HG03066 (cell line): ENCODE results near the gene MRPL16.
"Not testable (repeated sequence)": the region's sequence is repeated elsewhere in the genome, so short reads cannot be mapped to it uniquely, and the experiment has no call there.

Experiments used
- ATAC-seq: cut with Tn5 transposase; IDR thresholded peaks from one replicate; pipeline ENCODE4 v1.9.1; 2021; ENCODE audit warnings: low read depth; ENCODE audit not compliant: unreplicated experiment

Gene MRPL16

DNA sequence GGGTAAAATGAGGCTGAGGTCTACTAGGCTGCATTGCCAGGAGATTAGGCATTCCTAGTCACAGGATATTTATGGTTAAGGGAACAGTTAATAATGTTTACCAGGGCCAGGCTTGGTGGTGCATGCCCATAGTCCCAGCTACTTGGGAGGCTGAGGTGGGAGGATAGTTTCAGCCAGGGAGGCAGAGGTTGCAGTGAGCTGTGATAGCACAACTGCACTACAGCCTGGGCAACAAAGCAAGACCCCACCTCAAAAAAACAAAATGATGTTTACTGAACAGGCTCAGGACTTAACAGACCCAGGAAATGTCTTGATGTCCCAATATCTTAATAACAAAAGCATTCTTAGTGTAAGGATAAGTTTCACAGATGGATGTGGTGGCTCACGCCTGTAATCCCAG is 2.8 kb upstream of the MRPL16 start:
- no peak for ATAC-seq

DNA sequence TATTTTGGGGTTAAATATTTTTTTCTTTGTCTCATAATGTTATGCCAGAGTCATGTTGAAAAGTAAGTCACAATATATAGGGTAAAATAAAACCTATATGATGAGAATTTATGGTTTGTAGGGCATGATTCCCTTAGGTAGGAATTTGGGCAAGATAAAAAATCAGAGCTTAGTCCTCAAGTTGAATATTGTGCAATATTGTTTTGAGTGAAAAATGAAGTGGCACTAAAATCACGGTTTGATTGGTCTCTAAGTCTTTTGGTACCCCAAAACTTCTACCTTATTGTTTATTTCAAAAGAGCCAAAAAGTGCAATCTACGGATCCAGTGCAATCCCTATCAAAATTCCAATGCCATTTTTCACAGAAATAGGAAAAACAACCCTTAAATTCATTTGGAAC is 1.6 kb upstream of the MRPL16 start:
- ATAC-seq: no peak

DNA sequence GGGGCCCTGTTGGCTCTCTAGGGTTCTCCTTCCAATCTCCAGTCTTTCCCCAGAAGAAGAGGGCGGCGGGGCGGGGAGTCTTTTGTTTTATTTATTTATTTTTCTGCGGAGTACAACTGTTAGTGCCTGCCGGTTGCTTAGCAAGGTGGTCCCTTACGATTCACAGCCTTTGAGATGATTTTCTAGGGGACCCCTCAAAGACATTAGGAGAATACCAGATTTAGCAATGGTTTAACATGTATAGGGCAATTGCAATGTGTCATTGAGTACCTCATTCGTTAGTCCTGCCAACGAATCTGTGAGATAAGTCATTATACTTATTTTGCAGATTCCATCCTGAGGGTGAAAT is 307 bp upstream of the MRPL16 start:
- no peak for ATAC-seq

DNA sequence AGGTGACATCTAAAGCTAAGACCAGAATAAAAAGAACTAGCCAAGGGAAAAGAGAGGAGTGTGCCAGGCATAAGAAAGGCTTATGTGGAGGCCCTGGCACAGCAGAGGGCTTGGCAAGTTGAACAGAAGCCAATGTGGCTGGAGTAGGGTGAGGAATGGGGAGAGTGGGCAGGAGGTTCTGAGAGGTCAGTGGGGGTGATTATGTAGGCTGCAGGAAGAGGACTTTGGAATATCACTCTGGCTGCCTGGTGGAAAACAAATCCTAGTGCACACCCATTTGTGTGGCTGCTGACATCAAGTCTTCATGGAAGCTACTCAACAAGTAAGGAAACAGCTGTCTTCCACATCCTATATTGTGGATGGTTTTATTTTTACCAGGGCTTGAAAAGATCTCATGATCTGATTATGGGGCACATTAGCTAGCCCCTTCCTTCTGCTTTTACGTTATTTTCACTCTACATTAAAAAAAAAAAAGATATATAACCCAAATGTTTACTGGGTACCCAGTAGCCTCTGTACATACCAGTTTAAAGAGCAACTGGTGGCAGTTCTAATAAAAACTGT is 3.4 kb downstream of the MRPL16 start:
- no peak for ATAC-seq

DNA sequence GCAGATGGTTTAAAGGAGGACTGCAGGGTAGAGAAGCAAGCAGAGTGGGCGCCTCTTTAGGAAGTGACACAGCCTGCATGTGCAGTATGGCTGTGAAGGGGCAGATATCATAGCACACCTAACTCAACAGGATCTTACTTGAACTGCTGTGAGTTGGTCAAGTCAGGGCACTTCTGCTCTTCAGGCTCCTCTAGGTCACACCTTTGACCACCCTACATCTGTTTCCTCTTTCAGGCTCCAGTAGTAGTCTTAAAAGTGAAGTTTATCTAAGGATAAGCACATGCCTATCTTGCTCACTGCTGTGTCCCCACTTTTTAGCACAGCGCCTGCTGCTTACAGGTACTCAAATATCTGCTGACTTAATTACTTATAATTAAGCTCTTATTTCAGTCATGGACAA is 6.5 kb downstream of the MRPL16 start:
- ATAC-seq: no peak

DNA sequence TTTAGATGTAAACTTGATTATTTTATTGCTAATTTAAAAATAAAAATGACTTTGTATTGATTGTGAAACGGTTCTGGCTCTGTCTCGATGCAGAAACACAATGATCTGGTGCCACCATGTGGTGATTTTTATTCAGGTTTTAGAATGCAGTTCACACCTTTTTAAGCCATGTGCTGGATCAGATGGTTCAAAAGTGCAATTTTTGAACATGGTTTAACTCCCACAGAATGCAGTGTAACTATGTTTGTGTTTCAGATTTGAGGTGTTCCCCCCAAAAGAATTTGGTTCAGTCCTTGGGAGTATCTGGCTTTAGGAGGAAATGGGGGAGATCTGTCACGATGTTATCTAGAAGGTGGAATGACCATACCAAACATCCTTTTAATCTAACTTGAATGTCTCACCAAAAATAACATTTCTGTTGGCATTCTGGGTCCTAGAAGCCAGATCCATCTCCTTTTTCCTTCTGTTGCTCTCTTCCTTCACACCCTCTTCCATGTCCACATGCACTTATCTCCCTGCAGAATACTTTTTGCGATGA is 7.9 kb downstream of the MRPL16 start:
- ATAC-seq: no peak

DNA sequence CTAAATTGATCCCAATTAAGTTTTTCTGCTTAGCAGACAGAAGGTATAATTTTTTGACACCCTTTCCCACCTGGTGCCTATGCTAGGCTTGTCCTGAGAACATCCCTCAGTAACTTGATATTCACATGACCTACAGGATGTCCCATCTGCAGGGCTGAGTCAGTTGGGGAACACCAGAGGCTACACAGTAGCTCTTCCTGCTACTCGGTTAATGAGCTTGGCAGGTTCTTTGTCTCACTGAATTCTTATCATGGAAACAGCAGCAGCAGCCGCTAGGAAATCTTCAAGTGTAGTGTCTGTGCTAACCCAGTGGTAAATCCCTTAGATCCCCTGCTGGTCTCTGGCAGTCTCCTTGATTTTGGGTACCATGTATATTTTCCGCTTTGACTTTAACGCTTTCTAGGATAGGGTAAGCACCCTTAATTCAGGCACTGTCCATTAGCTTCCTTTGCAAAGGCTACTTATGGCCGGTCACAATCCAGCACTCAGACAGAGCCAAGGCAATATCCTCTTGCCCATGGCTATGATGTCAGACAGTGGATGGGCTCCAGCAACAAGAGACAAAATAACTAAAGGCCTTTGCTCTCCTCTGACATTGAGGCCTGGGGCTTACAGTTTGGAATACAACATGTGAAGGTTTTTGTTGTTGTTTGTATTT is 8.5 kb downstream of the MRPL16 start:
- no peak for ATAC-seq

DNA sequence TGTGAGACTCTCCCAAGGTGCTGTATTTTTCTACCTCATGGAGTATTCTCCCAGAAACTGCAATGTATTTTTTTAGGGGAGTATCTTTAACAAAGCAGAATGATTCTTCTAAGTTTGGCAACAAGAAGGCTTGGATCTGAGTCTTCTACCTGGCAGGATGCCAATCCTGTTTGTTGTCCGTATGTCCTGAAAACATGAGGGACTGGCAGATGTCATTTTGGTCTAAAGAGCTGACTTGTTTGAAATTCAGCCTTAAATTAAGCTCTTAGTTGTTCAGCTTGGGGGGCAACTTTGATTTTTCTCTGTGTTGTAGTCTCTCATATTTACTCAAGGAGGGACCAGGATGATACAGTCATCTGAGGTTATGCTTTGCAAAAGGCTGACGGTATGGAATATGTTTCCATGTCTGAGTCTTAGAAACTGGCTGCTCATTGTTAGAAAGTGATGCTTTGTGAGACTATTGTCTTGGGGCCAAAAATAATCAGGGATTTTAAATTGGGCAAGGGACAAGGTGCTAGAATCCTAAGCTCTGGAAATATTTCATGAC is 9.3 kb downstream of the MRPL16 start:
- ATAC-seq: no peak

DNA sequence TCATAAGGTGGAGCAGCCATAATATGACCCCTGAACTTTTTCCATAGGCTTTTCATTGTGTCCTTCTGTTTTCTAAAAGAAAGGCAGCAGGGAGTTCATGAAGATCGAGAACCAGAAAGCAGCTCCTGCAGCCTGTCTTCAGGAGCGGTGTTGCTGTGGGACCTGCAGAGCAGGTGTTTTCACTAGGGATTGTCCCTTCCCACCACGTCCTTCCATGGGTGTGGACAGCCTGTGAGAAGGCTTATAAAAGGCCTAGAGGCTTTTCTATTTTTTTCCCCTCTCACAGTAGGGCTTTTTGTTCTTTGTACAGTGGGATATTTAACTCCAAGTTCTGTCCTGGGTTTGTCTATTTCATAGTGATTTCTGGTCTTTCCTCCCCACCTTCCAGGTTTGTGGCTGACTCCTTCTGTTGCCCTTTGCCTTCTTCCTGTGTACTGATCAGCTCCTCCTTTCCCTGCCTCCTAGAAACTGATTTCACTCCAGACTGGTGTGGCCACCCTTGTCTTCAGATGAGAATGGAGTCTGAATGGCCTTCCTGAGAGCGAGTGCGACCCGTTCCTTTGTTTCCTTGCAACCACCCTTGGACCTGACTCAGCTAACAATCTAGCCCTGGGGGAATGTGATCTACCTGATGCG is 10.1 kb downstream of the MRPL16 start:
- ATAC-seq: no peak

DNA sequence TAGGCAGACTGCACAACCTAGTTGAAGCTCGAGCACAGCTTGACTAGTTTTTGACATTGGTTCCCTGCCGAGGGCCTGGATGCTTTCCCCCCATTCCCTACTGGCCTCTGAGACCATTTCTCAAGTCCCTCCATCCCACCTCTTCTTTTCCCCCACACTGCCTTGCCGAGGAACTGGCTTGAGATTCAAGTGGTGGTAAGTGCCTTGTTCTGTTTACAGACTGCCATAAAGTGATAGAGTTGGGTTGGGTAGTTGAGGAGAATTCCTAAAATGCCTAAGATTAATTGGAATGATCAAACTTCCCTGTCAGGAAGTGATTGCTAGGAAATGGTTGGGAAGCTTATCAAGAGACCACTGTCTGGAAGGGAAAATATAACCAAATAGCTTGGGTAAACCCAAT is 16.2 kb downstream of the MRPL16 start:
- ATAC-seq: no peak

DNA sequence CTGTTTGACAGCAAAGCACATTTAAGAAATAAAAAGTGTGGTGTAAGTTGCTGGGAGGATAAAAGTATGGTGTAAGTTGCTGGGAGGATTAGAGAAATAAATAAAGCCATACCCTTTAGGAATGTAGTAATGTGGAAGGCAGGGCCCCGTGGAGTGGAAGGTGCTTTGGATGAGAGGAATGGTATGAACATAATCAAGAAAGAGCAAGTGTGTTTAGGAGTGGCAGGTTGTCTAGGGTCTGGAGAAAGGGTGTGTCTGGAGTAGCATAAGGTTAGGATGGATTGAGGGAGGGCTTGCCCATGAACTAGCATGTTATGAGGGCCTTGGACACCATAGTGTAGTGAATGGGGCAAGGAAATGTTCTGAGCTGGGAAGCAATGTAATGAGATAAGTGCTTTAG is 18.1 kb downstream of the MRPL16 start:
- ATAC-seq: no peak

DNA sequence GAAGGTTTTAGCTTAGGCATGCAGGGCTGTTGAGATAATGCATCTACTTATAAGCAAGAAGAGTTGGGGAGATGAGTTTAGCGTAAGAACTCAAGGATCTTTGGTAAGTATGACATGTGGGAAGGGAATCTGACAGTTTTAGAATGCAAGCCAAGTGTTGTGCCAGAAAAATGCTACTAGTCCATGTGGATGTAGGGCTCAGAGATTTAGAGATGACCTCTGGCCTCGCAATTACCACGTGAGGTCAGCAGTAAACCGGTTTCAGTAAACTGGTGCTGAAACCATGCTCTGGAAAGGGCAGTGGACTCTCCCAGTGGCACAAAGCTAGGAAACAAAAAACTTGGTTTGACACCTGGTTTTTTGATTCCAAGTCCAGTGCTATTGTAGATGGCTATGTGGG is 18.9 kb downstream of the MRPL16 start:
- ATAC-seq: no peak

DNA sequence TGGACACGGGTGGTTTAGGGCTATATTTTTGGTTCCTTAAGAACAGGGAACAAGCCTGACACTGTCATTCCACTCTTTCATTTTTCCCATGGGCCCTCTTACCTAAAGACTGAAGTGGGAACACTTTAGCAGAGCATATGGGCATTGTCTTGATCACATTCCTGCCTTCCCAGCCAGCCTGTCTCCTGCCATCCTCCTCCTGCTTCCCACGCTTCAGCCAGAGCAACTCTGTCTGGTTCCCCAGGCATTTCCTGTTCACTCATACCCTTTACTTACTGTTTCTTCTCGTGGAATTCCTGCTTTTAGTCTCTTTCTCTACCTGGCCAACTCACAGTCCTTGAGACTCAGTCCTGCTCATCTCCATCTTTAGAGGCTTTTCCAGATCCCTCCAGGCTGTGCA is 22.8 kb downstream of the MRPL16 start:
- no peak for ATAC-seq

DNA sequence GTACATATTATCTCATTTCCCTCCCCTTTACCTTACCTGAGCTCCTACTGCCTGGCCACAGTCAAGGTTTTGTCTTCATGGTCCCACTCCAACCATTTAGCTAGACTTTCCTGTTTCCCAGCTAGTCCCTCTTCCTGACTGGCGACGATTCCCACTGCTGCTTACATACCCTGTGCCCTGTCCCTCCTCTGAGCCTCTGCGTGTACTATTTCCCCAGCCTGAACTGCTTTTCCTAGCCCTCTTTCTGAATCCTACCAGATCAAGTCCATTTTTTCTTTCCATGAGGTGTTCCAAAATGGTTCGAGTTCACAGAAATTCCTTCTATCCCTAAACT is 23.4 kb downstream of the MRPL16 start:
- ATAC-seq: no peak

DNA sequence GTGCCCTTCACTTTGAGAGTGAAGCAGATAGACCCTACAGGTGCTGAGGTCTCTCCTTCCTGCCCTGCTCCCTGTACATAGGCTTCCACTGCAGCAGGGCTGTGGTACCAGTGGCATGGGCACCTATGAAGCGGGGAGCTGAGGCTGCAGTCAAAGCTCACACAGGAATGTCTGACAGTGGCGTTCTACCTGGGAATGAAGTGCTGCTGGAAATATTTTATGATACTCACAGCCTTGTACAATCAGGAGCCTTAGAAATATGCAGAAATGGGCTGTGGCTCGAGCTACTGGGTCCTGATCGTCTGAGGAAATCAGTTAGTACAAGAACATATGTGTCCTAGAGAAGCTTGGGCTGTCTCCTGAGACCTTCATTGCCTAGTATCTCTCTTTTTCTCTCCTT is 24.8 kb downstream of the MRPL16 start:
- no peak for ATAC-seq

DNA sequence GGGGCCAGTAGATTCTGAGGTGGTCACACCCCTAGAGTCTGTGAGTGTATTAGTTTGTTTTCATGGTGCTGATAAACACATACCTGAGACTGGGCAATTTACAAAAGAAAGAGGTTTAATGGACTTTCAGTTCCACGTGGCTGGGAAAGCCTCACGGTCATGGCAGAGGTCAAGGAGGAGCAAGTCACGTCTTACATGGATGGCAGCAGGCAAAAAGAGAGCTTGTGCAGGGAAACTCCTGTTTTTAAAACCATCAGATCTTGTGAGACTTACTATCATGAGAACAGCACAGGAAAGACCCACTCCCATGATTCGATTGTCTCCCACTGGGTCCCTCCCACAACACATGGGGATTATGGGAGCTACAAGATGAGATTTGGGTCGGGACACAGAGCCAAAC is 26.1 kb downstream of the MRPL16 start:
- not testable (repeated sequence) for ATAC-seq

DNA sequence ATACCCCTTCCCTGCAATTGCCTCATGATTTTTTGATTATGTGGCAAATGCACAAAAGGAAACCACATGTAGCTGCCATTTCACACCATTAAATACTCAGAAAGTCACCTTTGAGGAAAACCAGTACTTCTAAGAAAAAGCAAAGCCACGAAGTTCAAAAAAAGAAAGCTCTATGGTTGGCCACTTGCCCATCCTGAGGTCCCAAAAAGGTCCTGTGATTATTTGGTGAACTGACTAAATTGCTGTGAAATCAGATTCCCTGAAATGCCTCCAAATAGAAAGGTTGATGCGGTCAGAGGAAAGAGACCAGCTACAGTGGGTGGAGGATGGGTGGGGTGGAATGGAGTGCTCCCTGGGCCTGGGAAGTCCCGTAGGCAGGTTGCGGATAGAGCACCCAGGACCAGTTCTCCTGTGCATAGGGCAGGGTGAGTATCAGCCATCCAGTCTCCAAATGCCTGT is 26.9 kb downstream of the MRPL16 start:
- no peak for ATAC-seq

DNA sequence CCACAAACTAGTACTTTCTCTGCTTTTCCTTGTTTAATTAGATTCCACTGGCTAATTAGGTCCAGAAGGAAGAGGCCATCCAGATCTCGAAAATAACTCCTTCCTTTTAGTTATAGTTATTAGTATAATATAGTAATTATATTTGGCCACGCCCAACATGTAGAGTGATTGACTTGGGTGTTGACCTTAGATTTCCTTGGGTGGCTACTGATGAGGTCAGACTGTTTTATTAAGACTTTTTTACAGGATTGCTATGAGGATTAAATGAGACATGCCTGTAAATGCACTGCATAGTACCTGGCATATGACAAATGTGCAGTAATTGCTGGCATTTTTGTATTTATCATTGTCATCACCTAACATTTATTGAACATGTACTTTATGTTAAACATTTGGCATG is 28.5 kb downstream of the MRPL16 start:
- no peak for ATAC-seq

DNA sequence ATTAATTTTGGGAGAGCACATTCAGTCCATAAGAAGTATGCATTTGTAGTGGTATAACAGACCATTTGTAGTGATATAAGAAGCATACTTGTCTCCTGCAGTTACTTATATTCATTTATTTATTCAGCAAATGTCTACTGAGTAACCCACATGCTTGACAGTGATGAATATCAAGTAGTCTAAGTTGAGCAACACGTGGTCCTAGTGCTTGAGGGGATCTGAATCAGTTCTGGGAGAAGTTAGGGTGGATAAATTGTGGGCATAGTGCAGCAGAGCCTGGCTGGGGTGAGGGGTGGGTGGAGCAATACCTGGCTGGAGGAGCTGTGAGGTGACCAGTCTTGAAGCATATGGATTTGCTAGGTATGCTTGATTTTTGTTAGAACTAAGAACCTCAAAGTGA is 31.1 kb downstream of the MRPL16 start:
- ATAC-seq: no peak

DNA sequence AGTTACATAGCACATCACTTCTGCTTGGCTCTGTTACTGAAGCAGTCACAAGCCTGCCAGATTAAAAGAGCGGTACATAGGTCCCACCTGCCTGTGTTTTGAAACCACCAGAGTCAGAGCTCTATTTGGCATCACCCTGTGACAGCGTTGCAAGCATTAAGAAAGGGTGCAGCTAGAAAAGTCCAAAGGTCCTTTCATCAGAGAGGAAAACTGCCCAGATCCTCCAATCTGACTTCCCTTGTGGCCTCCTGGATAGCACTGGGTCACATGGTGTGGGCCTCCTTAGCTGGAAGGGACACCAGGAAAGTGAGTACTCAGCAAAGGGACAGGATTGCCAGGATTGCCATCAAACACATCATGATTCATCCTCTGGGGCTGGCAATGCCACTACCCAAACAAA is 32.5 kb downstream of the MRPL16 start:
- no peak for ATAC-seq

DNA sequence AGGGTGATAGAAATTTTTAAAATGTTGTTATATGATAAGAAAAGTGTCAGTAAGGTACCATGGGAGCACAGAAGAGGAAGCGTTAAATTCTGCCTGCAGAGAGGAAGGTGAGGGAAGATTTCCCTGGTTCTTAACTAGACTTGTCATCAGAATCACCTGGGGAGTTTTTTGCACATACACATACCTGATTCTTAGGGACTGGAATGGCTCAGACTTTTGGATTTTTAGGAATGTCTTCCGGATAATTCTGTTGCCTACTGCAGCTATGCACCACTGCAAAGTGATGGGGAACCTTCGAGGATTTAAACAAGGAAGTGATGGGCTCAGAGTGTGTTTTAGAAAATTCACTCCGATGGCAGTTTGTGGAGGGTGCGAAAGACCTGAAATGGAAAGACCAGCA is 33.5 kb downstream of the MRPL16 start:
- ATAC-seq: no peak
